H9 (cell line): Measurements from ENCODE around the gene DPH1. TPM values are rescaled to one million over a fixed set of nuclear protein-coding genes. Genes with fewer than 3 reads are reported as not detected.

Experiments
- DNase-seq: peaks from one replicate; pipeline ENCODE4 v3.0.0-alpha.2; 2017
- H2AFZ ChIP-seq: one replicate; pipeline ENCODE4 v1.6.1; 2013; ENCODE audit warnings: mild to moderate bottlenecking, low read length, control low read depth, moderate library complexity
- H2AK5ac ChIP-seq: 2 replicates; pipeline ENCODE4 v1.6.1; 2013; ENCODE audit warnings: low read length, control low read depth, mixed read lengths; ENCODE audit not compliant: insufficient read length
- H2BK120ac ChIP-seq: one replicate; pipeline ENCODE4 v1.6.1; 2013; ENCODE audit warnings: low read depth, mild to moderate bottlenecking, low read length, control low read depth, inconsistent platforms; ENCODE audit not compliant: poor library complexity, severe bottlenecking
- H2BK12ac ChIP-seq: 2 replicates; pipeline ENCODE4 v1.6.1; 2013; ENCODE audit warnings: low read length, control low read depth, mixed read lengths, low read depth; ENCODE audit not compliant: insufficient read length
- H2BK15ac ChIP-seq: 2 replicates; pipeline ENCODE4 v1.6.1; 2013; ENCODE audit warnings: low read depth, low read length, control low read depth
- H2BK20ac ChIP-seq: one replicate; pipeline ENCODE4 v1.6.1; 2013; ENCODE audit warnings: low read depth, mild to moderate bottlenecking, low read length, control low read depth, inconsistent platforms; ENCODE audit not compliant: poor library complexity, severe bottlenecking
- H2BK5ac ChIP-seq: 2 replicates; pipeline ENCODE4 v1.6.1; 2013; ENCODE audit warnings: low read length, control low read depth, mixed read lengths; ENCODE audit not compliant: insufficient read length
- H3K14ac ChIP-seq: 2 replicates; pipeline ENCODE4 v1.6.1; 2013; ENCODE audit warnings: low read length, control low read depth; ENCODE audit not compliant: insufficient read depth
- H3K18ac ChIP-seq: 2 replicates; pipeline ENCODE4 v1.6.1; 2013; ENCODE audit warnings: low read depth, mild to moderate bottlenecking, mixed read lengths, low read length, control low read depth; ENCODE audit not compliant: insufficient read length
- H3K23ac ChIP-seq: 2 replicates; pipeline ENCODE4 v1.6.1; 2013; ENCODE audit warnings: low read length, control low read depth, mixed read lengths, low read depth; ENCODE audit not compliant: insufficient read length
- H3K23me2 ChIP-seq: 2 replicates; pipeline ENCODE4 v1.6.1; 2013; ENCODE audit warnings: low read depth, mild to moderate bottlenecking, mixed read lengths, low read length, control low read depth; ENCODE audit not compliant: insufficient read length, poor library complexity, severe bottlenecking
- H3K27ac ChIP-seq: 2 replicates; pipeline ENCODE4 v1.5.1; 2013; ENCODE audit warnings: low read length, control low read depth, mixed read lengths, low read depth; ENCODE audit not compliant: insufficient read length
- H3K27me3 ChIP-seq: 2 replicates; pipeline ENCODE4 v1.6.1; 2013; ENCODE audit warnings: low read length, control low read depth, inconsistent platforms; ENCODE audit not compliant: insufficient read depth
- H3K4ac ChIP-seq: 2 replicates; pipeline ENCODE4 v1.6.1; 2013; ENCODE audit warnings: low read depth, mild to moderate bottlenecking, control low read depth, inconsistent platforms, low read length, moderate library complexity
- H3K4me1 ChIP-seq: 2 replicates; pipeline ENCODE4 v1.6.1; 2013; ENCODE audit warnings: low read length, control low read depth, inconsistent platforms; ENCODE audit not compliant: insufficient read depth
- H3K4me2 ChIP-seq: 2 replicates; pipeline ENCODE4 v1.6.1; 2013; ENCODE audit warnings: low read length, control low read depth, mixed read lengths; ENCODE audit not compliant: insufficient read length, insufficient read depth
- H3K56ac ChIP-seq: 2 replicates; pipeline ENCODE4 v1.6.1; 2013; ENCODE audit warnings: low read depth, mild to moderate bottlenecking, mixed read lengths, low read length, control low read depth; ENCODE audit not compliant: insufficient read length
- H3K79me1 ChIP-seq: 2 replicates; pipeline ENCODE4 v1.6.1; 2013; ENCODE audit warnings: low read depth, mild to moderate bottlenecking, moderate library complexity, low read length, control low read depth, inconsistent platforms; ENCODE audit not compliant: insufficient read depth, poor library complexity, severe bottlenecking
- H3K79me2 ChIP-seq: 2 replicates; pipeline ENCODE4 v1.6.1; 2013; ENCODE audit warnings: low read length, control low read depth, inconsistent platforms; ENCODE audit not compliant: insufficient read depth
- H3K9ac ChIP-seq: 2 replicates; pipeline ENCODE4 v1.6.1; 2013; ENCODE audit warnings: low read length, control low read depth, mixed read lengths; ENCODE audit not compliant: insufficient read length; ENCODE audit errors: extremely low read depth
- H3K9me3 ChIP-seq: one replicate; pipeline ENCODE4 v1.6.1; 2013; ENCODE audit warnings: low read depth, low read length, inconsistent platforms; ENCODE audit not compliant: control insufficient read depth
- H3T11ph ChIP-seq: one replicate; pipeline ENCODE4 v1.6.1; 2013; ENCODE audit warnings: mild to moderate bottlenecking, low read length, control low read depth, inconsistent platforms
- H4K20me1 ChIP-seq: one replicate; pipeline ENCODE4 v1.6.1; 2013; ENCODE audit not compliant: control insufficient read depth, insufficient read length, insufficient read depth
- H4K5ac ChIP-seq: 2 replicates; pipeline ENCODE4 v1.6.1; 2013; ENCODE audit warnings: low read depth, mild to moderate bottlenecking, mixed read lengths, low read length, control low read depth; ENCODE audit not compliant: insufficient read length
- H4K8ac ChIP-seq: replicated peaks from 2 replicates; pipeline ENCODE4 v1.6.1; 2013; ENCODE audit warnings: low read length, control low read depth, mixed read lengths, low read depth; ENCODE audit not compliant: insufficient read length
- H4K91ac ChIP-seq: 2 replicates; pipeline ENCODE4 v1.6.1; 2013; ENCODE audit warnings: low read depth, mild to moderate bottlenecking, moderate library complexity, mixed read lengths, low read length, control low read depth; ENCODE audit not compliant: insufficient read length
- H3K27ac Mint-ChIP-seq, 3 experiments: 2 replicates in 2 of 3; 3 replicates in 1 of 3; pipeline ENCODE4 v1.8.0; 2020 to 2021; ENCODE audit warnings: mixed read lengths in 3 of 3, mild to moderate bottlenecking in 1 of 3, moderate library complexity in 1 of 3
- H3K27me3 Mint-ChIP-seq: 2 replicates; pipeline ENCODE4 v1.8.0; 2021; ENCODE audit warnings: low read depth, mild to moderate bottlenecking, moderate library complexity, mixed read lengths
- H3K36me3 Mint-ChIP-seq, 3 experiments: 2 replicates in 2 of 3; 3 replicates in 1 of 3; pipeline ENCODE4 v1.8.0; 2020 to 2021; ENCODE audit warnings: low read depth in 3 of 3, mixed read lengths in 3 of 3; ENCODE audit not compliant: insufficient read depth in 1 of 3
- H3K4me1 Mint-ChIP-seq, 2 experiments: 2 replicates each; pipeline ENCODE4 v1.8.0; 2020; ENCODE audit warnings: mixed read lengths in 2 of 2
- H3K4me3 Mint-ChIP-seq, 2 experiments: 2 replicates in 1 of 2; 3 replicates in 1 of 2; pipeline ENCODE4 v1.8.0; 2020 to 2021; ENCODE audit warnings: mild to moderate bottlenecking in 2 of 2, mixed read lengths in 2 of 2, moderate library complexity in 1 of 2
- H3K9me3 Mint-ChIP-seq, 2 experiments: 2 replicates in 1 of 2; 3 replicates in 1 of 2; pipeline ENCODE4 v1.8.0; 2020; ENCODE audit warnings: mild to moderate bottlenecking in 2 of 2, mixed read lengths in 2 of 2, moderate library complexity in 1 of 2
- WGBS: extraction: QIAGEN DNeasy Blood & Tissue Kit; methylation state at CpG from one replicate; pipeline ENCODE4 v1.1.7; 2013; ENCODE audit warnings: missing lambda C conversion rate, low lambda C conversion rate, mixed read lengths; ENCODE audit not compliant: insufficient read length; ENCODE audit errors: extremely low coverage; 5-methylcytosine and 5-hydroxymethylcytosine counted together
- total RNA-seq: library from RNA; stranded (reverse); gene quantifications from 2 replicates; pipeline ENCODE4 v1.2.1, GENCODE V29; 2021
- TF ChIP-seq, protein P1 (sequence below): fragments of 200-600 bp; sonication (generic); conservative IDR thresholded peaks from 3 replicates; pipeline ENCODE4 v1.8.0; 2021; ENCODE audit warnings: antibody characterized with exemption, mild to moderate bottlenecking

DPH1 gene
- total RNA-seq, 1 experiment from 2014 or later: 27.5 TPM

DNA sequence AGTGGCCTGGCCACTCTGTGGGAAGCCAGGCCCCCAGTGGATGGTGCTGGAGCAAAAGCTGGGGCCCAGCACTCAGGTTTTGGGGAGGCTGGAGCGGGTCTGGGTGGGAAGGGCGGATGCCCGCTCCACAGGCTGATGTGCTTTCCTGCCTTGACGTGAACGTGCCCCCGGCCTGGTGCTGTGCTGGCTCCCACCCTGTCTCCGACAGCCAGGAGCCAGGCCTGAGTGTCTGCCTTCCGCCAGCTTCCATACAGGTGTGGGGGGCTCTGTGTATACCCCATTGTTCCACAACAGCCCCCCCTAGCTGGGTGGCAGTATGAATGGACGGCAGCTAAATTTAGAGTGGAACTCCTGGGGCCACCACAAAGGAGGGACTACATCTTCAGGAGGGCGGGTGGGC, 45.0 kb downstream of the DPH1 start:
- TF ChIP-seq, protein P1, sequence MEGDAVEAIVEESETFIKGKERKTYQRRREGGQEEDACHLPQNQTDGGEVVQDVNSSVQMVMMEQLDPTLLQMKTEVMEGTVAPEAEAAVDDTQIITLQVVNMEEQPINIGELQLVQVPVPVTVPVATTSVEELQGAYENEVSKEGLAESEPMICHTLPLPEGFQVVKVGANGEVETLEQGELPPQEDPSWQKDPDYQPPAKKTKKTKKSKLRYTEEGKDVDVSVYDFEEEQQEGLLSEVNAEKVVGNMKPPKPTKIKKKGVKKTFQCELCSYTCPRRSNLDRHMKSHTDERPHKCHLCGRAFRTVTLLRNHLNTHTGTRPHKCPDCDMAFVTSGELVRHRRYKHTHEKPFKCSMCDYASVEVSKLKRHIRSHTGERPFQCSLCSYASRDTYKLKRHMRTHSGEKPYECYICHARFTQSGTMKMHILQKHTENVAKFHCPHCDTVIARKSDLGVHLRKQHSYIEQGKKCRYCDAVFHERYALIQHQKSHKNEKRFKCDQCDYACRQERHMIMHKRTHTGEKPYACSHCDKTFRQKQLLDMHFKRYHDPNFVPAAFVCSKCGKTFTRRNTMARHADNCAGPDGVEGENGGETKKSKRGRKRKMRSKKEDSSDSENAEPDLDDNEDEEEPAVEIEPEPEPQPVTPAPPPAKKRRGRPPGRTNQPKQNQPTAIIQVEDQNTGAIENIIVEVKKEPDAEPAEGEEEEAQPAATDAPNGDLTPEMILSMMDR: no peak
- Histone ChIP-seq H4K5ac (no peak overlapping the region), H4K20me1 (no peaks in the 10 kb centered on the region), H3K56ac (no peak overlapping the region), H4K91ac (no peak overlapping the region), H3T11ph (no peak overlapping the region), H3K18ac (no peak overlapping the region), H3K23ac (no peak overlapping the region), H3K27me3 (no peaks in the 10 kb centered on the region), H3K27ac (no peak overlapping the region), H3K23me2 (no peaks in the 10 kb centered on the region), H4K8ac (no peak overlapping the region), H2BK20ac (no peak overlapping the region), H2BK5ac (no peak overlapping the region), H3K79me1 (no peaks in the 10 kb centered on the region), H2AK5ac (no peak overlapping the region), H3K4me2 (no peak overlapping the region), H3K4ac (no peak overlapping the region), H3K79me2 (no peaks in the 10 kb centered on the region), H2BK15ac (no peak overlapping the region), H3K14ac (no peak overlapping the region), H3K9me3 (no peaks in the 10 kb centered on the region), H3K4me1 (no peaks in the 10 kb centered on the region), H2BK120ac (no peak overlapping the region), H2BK12ac (no peak overlapping the region), H2AFZ (no peak overlapping the region), H3K9ac (no peak overlapping the region)
- Mint-ChIP-seq H3K27me3 (no peaks in the 10 kb centered on the region), H3K36me3 (peaks cover 5 to 28% (median 13%) of the 10 kb centered on the region in 3 experiments), H3K4me1 (peaks cover 15 to 28% of the 10 kb centered on the region in 2 experiments), H3K4me3 (no peak overlapping the region), H3K9me3 (no peaks in the 10 kb centered on the region), H3K27ac (no peak overlapping the region; a peak in 1 of 7 replicates)
- no peak for DNase-seq
- no CpG with 5 or more reads among the region's 10 CpGs for WGBS
